HT1080 (cell line): ENCODE data around the gene CLCN1. TPM values are rescaled to one million over a fixed set of nuclear protein-coding genes. Genes with fewer than 3 reads are reported as not detected.

Source experiments
- DNase-seq: peaks from one replicate; pipeline ENCODE4 v3.0.0-alpha.2; 2015; ENCODE audit warnings: low read depth
- small RNA-seq: library from RNA; depleted of rRNA; stranded (forward); fragments of <200 nt; gene quantifications from one replicate; pipeline ENCODE3, GENCODE V24; 2014
- total RNA-seq: library from RNA; depleted of rRNA; stranded (reverse); fragments of >200 nt; shearing (Covaris generic); gene quantifications from 2 replicates; pipeline ENCODE4 v1.2.3, GENCODE V29; 2014; rRNA removed

CLCN1 gene
- total RNA-seq, 1 experiment from 2014 or later = not detected

GRCh38 chr7:143395187-143396149 lies 79.6 kb downstream of the CLCN1 start:
- DNase-seq = no peak

GRCh38 chr7:143396182-143396581 lies 80.3 kb downstream of the CLCN1 start:
- DNase-seq = no peak

GRCh38 chr7:143396625-143397556 lies 81.0 kb downstream of the CLCN1 start:
- no peak for DNase-seq

GRCh38 chr7:143397710-143398530 lies 82.0 kb downstream of the CLCN1 start:
- DNase-seq = no peak

GRCh38 chr7:143398616-143399015 lies 82.7 kb downstream of the CLCN1 start:
- no peak for DNase-seq

- no peak for DNase-seq
Measured at GRCh38 chr7:143399151-143399550, 83.2 kb downstream of the CLCN1 start.

- no peak for DNase-seq
Measured at GRCh38 chr7:143399642-143400041, 83.7 kb downstream of the CLCN1 start.

- DNase-seq = no peak
Measured at GRCh38 chr7:143401265-143401664, 85.4 kb downstream of the CLCN1 start.

Small RNA genes lying within 50 kb of the gene (small RNA-seq; reads per million reads assigned to genes)
- gene MIR6892 (0.09 reads per million), gene RN7SL481P (not detected), gene RN7SL535P (not detected)

Other genes with a start within 250 kb of the CLCN1 start
- gene PIP, start 184.0 kb upstream of the CLCN1 start, total RNA-seq = not detected in 2 replicates
- gene TAS2R39, start 132.7 kb upstream of the CLCN1 start, total RNA-seq = not detected in 2 replicates
- gene TAS2R40, start 94.1 kb upstream of the CLCN1 start, total RNA-seq = not detected in 2 replicates
- gene GSTK1, start 52.7 kb upstream of the CLCN1 start, total RNA-seq = 90.4 and 91.5 TPM in 2 replicates
- gene TMEM139, start 31.2 kb upstream of the CLCN1 start, total RNA-seq = not detected in 2 replicates
- gene CASP2, start 27.8 kb upstream of the CLCN1 start, total RNA-seq = 7.0 and 12.6 TPM in 2 replicates
- 4.7 and 7.0 TPM in 2 replicates for gene FAM131B, start 46.6 kb downstream of the CLCN1 start, total RNA-seq
- 98.8 and 165 TPM in 2 replicates for gene ZYX, start 65.2 kb downstream of the CLCN1 start, total RNA-seq
- gene EPHA1, start 92.7 kb downstream of the CLCN1 start, total RNA-seq = 0.31 TPM in 1 of 2 replicates, not detected in the other
- not detected in 2 replicates for gene TAS2R60, start 127.3 kb downstream of the CLCN1 start, total RNA-seq
- not detected in 2 replicates for gene TAS2R41, start 161.8 kb downstream of the CLCN1 start, total RNA-seq